HL-60 (cell line): Measurements from ENCODE around the gene MICB.
A peak's percentile ranks its signal among the peaks of the same experiment; 100 is the strongest.

Experiments
- DNase-seq, 2 experiments: peaks; one replicate each; pipeline ENCODE4 v3.0.0-alpha.2; 2010 to 2020; ENCODE audit warnings: low read depth in 1 of 2, low spot score in 1 of 2
- H3K27ac ChIP-seq: fragments of 250-450 bp; sonication (Bioruptor Pico); replicated peaks from 2 replicates; pipeline ENCODE4 v1.5.1; 2020; ENCODE audit warnings: mild to moderate bottlenecking, moderate library complexity
- H3K27me3 ChIP-seq: fragments of 250-450 bp; sonication (Bioruptor Pico); 2 replicates; pipeline ENCODE4 v1.5.1; 2021; ENCODE audit warnings: mild to moderate bottlenecking, moderate library complexity; ENCODE audit not compliant: insufficient read depth, poor library complexity, severe bottlenecking
- H3K4me3 ChIP-seq: replicated peaks from 2 replicates; pipeline ENCODE4 v1.5.1; 2011; ENCODE audit warnings: mild to moderate bottlenecking, control low read depth, low read length; ENCODE audit not compliant: insufficient read depth
- CTCF ChIP-seq: IDR thresholded peaks from one replicate; pipeline ENCODE4 v1.5.1; 2011; ENCODE audit warnings: low read length, control low read depth, inconsistent platforms; ENCODE audit not compliant: insufficient read depth
- GABPA ChIP-seq: IDR thresholded peaks from 2 replicates; pipeline ENCODE4 v1.6.1; 2012; ENCODE audit warnings: low read depth
- POLR2AphosphoS5 ChIP-seq: IDR thresholded peaks from 2 replicates; pipeline ENCODE4 v1.6.1; 2012; ENCODE audit warnings: low read depth
- REST ChIP-seq: IDR thresholded peaks from 2 replicates; pipeline ENCODE4 v1.6.1; 2012; ENCODE audit warnings: low read depth; ENCODE audit not compliant: insufficient replicate concordance
- SPI1 ChIP-seq: IDR thresholded peaks from 2 replicates; pipeline ENCODE4 v1.6.1; 2012; ENCODE audit warnings: low read depth, mild to moderate bottlenecking, borderline replicate concordance

MICB gene

GRCh38 chr6:31546958-31547726 is 49.2 kb downstream of the MICB start, which contains the start of gene NFKBIL1:
Gene NFKBIL1 (plus strand): TSS chr6:31547608. CDS start chr6:31547695, 87 bp downstream.
- Histone ChIP-seq H3K27me3 (no peaks in the 10 kb centered on the region), H3K27ac (peak within 1 kb of the TSS; percentile 51), H3K4me3 (peak within 1 kb of the TSS; percentile 27)
- peak; percentile 93 to 98 for DNase-seq
- peak; percentile 54; the same call in 1 of the 2 replicates for TF ChIP-seq POLR2AphosphoS5
- TF ChIP-seq REST: peak; percentile 21
- TF ChIP-seq GABPA: peak; percentile 100
- no peak for TF ChIP-seq CTCF
- TF ChIP-seq SPI1: peak; percentile 85; the same call in 1 of the 2 replicates

- DNase-seq: no peak
- peak overlapping the region; percentile 51 for H3K27ac ChIP-seq
- no peaks in the 10 kb centered on the region for H3K27me3 ChIP-seq
- TF ChIP-seq SPI1: no peak
- TF ChIP-seq REST: no peak
- TF ChIP-seq POLR2AphosphoS5: no peak
- TF ChIP-seq GABPA: no peak
- TF ChIP-seq CTCF: no peak
- H3K4me3 ChIP-seq: peak overlapping the region; percentile 27
These were observed 50.0 kb downstream of the MICB start for GRCh38 chr6:31547727-31548543.

GRCh38 chr6:31548544-31548873 is 50.6 kb downstream of the MICB start:
- no peak overlapping the region; the same call in 1 of the 2 replicates for H3K4me3 ChIP-seq
- no peak for TF ChIP-seq CTCF
- DNase-seq: no peak
- peak overlapping the region; percentile 51 for H3K27ac ChIP-seq
- H3K27me3 ChIP-seq: no peaks in the 10 kb centered on the region
